Measurements from ENCODE around the gene KLHL26. TPM values are rescaled to one million over a fixed set of nuclear protein-coding genes. Genes with fewer than 3 reads are reported as not detected.

Gene KLHL26
- total RNA-seq, 1 experiment from 2014 or later: 10.7 TPM

DNA sequence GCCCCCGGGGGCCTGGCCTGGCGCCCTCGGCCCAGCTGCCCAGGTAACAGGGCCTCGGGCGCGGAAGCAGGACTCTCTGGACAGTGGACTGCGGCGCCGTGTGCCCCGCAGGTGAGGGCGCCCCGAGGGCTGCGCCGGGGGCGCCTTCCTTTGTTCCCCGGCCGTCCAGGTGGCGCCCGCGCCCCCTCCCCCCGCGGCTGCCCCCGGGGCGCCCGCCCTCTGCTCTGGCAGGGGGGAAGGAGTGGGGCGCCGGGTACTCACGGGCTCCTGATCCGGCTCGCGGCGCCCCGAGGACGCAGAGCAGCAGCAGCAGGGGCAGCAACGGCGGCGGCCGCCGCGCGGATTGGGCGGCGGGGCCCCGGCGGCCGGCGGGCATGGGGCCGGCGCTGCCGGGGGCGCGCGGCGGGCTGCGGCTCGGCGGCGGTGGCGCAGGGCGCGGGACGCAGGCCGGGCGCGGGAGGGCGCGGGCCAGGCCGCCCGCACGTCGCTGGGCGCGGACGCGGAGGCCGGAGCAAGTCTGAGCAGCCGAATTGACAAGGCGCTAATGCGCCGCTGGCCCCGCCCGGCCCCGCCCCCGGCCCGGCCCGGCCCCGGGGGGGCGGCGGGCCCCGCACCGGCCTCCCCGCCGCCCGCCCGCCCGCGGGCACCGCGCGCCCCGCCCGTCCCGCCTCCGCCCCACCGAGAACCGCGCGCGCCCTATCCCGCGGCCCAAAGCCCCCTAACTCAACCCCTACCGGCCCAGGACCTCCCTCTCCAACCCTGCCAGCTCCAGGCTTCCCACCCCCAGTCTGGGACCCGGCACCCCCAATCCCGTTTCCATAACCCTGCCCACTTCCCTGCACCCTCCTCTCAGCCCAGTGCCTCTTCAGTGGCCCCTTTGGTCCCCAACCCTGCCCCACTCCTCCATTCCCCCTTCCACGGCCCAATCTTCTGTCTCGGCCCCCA lies 30.3 kb upstream of the KLHL26 start, which contains the start of gene CRLF1:
TSS of gene CRLF1 (minus strand) at position 519 of the 945 bp plus-strand sequence. CDS start at position 376, 143 bp downstream.
- H3K27me3 Mint-ChIP-seq (ENCODE audit: low read depth): peaks cover 85% of the 10 kb centered on the region
- H4K91ac ChIP-seq (ENCODE audit: insufficient read length, low read depth, low read length): no peak within 1 kb of the TSS
- H4K8ac ChIP-seq (replicated peaks; ENCODE audit: insufficient read length, low read depth, low read length): no peak within 1 kb of the TSS
- H2BK12ac ChIP-seq (ENCODE audit: insufficient read length, low read depth, low read length): no peak within 1 kb of the TSS
- no peak within 1 kb of the TSS for H3T11ph ChIP-seq (ENCODE audit: low read length)
- no peak within 1 kb of the TSS for H2AK5ac ChIP-seq (ENCODE audit: insufficient read length, low read length)
- no peak within 1 kb of the TSS for H3K23ac ChIP-seq (ENCODE audit: insufficient read length, low read depth, low read length)
- H2BK5ac ChIP-seq (ENCODE audit: insufficient read length, low read length): no peak within 1 kb of the TSS
- WGBS (ENCODE audit: extremely low coverage, insufficient read length, low lambda C conversion rate): no CpG with 5 or more reads among the region's 116 CpGs
- H3K9me3 ChIP-seq (ENCODE audit: control insufficient read depth, low read depth, low read length): no peaks in the 10 kb centered on the region
- H4K5ac ChIP-seq (ENCODE audit: insufficient read length, low read depth, low read length): no peak within 1 kb of the TSS
- H3K27me3 ChIP-seq (ENCODE audit: insufficient read depth, low read length): peaks cover 73% of the 10 kb centered on the region
- H3K18ac ChIP-seq (ENCODE audit: insufficient read length, low read depth, low read length): no peak within 1 kb of the TSS
- H3K4ac ChIP-seq (ENCODE audit: low read depth, low read length): no peak within 1 kb of the TSS
- peak within 1 kb of the TSS; percentile 64 to 76 for H3K4me3 Mint-ChIP-seq
- H3K23me2 ChIP-seq (ENCODE audit: insufficient read length, low read depth, low read length, poor library complexity, severe bottlenecking): peaks cover 12% of the 10 kb centered on the region
- H3K27ac Mint-ChIP-seq: no peak within 1 kb of the TSS
- no peaks in the 10 kb centered on the region for H3K79me1 ChIP-seq (ENCODE audit: insufficient read depth, low read depth, low read length, poor library complexity, severe bottlenecking)
- H3K4me2 ChIP-seq (ENCODE audit: insufficient read depth, insufficient read length, low read length): peak within 1 kb of the TSS; percentile 24
- no peak within 1 kb of the TSS for H3K27ac ChIP-seq (ENCODE audit: insufficient read length, low read depth, low read length)
- H3K56ac ChIP-seq (ENCODE audit: insufficient read length, low read depth, low read length): no peak within 1 kb of the TSS
- H3K9ac ChIP-seq (ENCODE audit: extremely low read depth, insufficient read length, low read length): no peak within 1 kb of the TSS
- peaks cover 0 to 2% of the 10 kb centered on the region in 2 experiments; a peak in 1 of 5 replicates for H3K9me3 Mint-ChIP-seq
- no peaks in the 10 kb centered on the region for H4K20me1 ChIP-seq (ENCODE audit: control insufficient read depth, insufficient read depth, insufficient read length)
- H2BK15ac ChIP-seq (ENCODE audit: low read depth, low read length): no peak within 1 kb of the TSS
- H3K79me2 ChIP-seq (ENCODE audit: insufficient read depth, low read length): no peaks in the 10 kb centered on the region
- peaks cover 0 to 6% (median 0%) of the 10 kb centered on the region in 3 experiments; a peak in 2 of 7 replicates for H3K36me3 Mint-ChIP-seq (ENCODE audit: insufficient read depth in 1 of 3, low read depth in 3 of 3)
- DNase-seq: no peak
- no peak within 1 kb of the TSS for H2BK20ac ChIP-seq (ENCODE audit: low read depth, low read length, poor library complexity, severe bottlenecking)
- H2AFZ ChIP-seq (ENCODE audit: low read length): no peak within 1 kb of the TSS
- peaks cover 39 to 52% of the 10 kb centered on the region in 2 experiments for H3K4me1 Mint-ChIP-seq
- H2BK120ac ChIP-seq (ENCODE audit: low read depth, low read length, poor library complexity, severe bottlenecking): no peak within 1 kb of the TSS
- H3K4me1 ChIP-seq (ENCODE audit: insufficient read depth, low read length): peaks cover 17% of the 10 kb centered on the region
- no peak within 1 kb of the TSS for H3K14ac ChIP-seq (ENCODE audit: insufficient read depth, low read length)
- no peak for TF ChIP-seq CTCF (conservative IDR thresholded peaks at IDR 0.05)

All from H9 (cell line).